Gastrocnemius medialis (tissue), 4 donors: Measurements from ENCODE around the gene ITIH2.

Experiments
- CTCF ChIP-seq, 5 experiments: fragments of 450-650 bp in 3 of 5; fragments of 200-600 bp in 2 of 5; sonication (generic) in 2 of 5; IDR thresholded peaks in 4 of 5; conservative IDR thresholded peaks in 1 of 5; 1 replicate in 4 of 5; 2 replicates in 1 of 5; pipeline ENCODE4 v1.5.1; 2016 to 2019; ENCODE audit warnings: antibody characterized with exemption in 5 of 5, mild to moderate bottlenecking in 3 of 5, moderate library complexity in 3 of 5
- POLR2A ChIP-seq, 2 donors: fragments of 450-650 bp; IDR thresholded peaks; one replicate each; pipeline ENCODE4 v1.6.1; 2017; ENCODE audit warnings: antibody characterized with exemption in 2 of 2, mild to moderate bottlenecking in 2 of 2, moderate library complexity in 2 of 2

- TF ChIP-seq CTCF (IDR thresholded peaks at IDR 0.05 in 4 of 5, conservative IDR thresholded peaks at IDR 0.05 in 1 of 5) (no peak), POLR2A (IDR thresholded peaks at IDR 0.05) (no peak)
These were observed 47.1 kb downstream of the ITIH2 start for GRCh38 chr10:7750222-7750621.
